Stimulated activated CD4-positive, alpha-beta T cell treated with anti-CD3 and anti-CD28 coated beads, TNF-alpha, amount 100 ng/mL, for 1 hour (primary cell): ENCODE data around the gene LRRC3B.
"Not testable (repeated sequence)": the region's sequence is repeated elsewhere in the genome, so short reads cannot be mapped to it uniquely, and the experiment has no call there.

Experiments
- DNase-seq, 3 donors: peaks; one replicate each; pipeline ENCODE4 v3.0.0-alpha.2; 2020; ENCODE audit warnings: low read depth in 3 of 3, low spot score in 1 of 3

The LRRC3B gene, protein sequence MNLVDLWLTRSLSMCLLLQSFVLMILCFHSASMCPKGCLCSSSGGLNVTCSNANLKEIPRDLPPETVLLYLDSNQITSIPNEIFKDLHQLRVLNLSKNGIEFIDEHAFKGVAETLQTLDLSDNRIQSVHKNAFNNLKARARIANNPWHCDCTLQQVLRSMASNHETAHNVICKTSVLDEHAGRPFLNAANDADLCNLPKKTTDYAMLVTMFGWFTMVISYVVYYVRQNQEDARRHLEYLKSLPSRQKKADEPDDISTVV

DNA sequence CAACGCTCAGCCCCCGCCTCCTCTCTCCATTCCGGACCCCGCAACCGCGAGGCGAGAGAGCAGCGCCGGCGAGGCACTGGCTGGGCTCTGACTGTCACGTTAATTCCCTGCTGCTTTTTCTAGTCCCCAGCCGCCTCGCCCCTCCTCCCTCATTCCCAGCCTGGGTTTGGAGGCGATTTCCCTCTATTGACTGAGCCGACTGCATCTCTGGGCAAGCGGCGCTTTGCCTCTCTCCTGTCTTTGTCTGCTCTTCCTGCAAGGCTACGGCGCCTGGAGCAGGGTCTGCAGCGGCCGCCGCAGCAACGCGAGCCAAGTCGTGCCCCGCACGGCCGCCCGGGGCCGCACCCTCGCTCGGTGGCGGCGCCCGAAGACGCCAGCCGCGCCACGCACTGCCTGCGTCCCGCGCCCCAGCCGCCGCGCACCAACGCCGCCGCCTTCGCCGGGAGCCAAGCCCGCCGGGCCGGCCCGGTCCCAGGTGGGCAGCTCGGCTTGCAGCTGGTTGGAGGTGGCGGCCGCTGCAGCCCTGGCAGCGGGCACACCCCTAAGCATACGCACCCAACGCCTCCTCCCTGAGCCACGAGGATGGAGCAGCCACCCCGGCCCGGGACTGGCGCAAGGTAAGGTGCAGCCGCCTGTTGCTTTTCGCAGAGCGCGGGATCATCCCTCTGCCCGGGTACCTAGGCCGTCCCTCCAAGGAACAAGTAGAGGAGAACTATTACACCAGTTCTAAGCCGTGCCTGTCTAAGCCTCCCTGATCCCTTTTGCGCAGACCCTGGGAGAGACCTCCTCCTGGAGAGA is at the start of gene LRRC3B:
Gene LRRC3B, plus strand, starts transcription at position 152 of the 798 bp plus-strand sequence. CDS start 86,901 bp downstream, outside the sequence.
- DNase-seq, result no peak

DNA sequence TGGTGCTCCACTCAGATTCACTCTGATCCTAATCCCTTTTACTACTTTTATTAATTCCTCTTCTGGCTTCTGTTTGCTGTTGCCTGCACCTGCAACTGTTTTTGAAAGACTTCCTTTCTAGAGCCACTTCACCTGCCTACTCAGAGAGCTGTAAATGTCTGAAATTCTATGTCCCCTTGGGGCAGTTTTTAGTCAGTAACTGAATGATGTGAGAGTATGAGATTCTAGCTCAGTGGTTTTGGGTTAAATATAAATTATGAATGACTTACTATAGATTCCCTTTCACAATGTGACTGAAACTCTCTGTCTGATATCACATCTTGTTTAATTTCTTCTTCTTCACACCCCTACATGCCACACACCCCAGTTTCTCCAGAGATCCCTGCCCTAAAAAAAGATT is 47.8 kb upstream of the LRRC3B start:
- no peak for DNase-seq

DNA sequence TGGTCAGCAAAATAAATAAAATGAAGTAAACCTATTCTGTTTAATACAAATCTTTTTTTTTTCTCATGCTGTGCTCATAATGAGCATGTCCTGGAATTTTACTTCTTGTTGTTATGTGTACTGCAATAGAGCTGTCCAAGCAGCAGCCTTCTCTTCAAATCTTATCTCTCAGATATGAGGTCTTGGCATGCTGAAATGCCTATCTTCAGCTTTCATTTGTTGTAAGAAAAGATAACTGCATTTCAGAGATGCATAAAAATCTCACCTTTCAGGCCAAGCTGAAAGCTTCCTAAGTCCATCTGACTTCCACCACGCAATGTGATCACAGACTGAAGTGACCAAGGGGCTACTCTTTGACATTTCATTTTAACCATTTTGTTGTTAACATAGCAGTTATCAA is 43.5 kb upstream of the LRRC3B start:
- DNase-seq, result no peak

DNA sequence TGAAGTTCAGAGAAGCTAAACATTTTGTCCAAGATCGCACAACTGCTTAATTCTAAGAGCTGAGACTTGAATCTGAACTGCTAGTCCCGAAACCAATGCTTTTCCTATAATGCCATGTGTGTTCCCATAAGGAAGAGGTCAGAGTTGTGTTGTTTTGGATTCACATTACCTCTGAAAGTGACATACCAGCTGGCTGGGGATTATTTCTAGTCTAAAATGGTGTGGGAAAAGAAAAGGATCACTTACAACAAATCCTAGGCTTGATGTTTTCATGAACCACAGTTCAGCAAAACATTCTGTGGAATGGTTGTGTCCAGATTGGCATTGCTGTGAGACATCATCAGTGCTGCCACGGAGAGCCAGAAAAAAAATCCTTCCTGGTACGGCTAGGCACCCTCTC is 35.0 kb upstream of the LRRC3B start:
- DNase-seq, result no peak

DNA sequence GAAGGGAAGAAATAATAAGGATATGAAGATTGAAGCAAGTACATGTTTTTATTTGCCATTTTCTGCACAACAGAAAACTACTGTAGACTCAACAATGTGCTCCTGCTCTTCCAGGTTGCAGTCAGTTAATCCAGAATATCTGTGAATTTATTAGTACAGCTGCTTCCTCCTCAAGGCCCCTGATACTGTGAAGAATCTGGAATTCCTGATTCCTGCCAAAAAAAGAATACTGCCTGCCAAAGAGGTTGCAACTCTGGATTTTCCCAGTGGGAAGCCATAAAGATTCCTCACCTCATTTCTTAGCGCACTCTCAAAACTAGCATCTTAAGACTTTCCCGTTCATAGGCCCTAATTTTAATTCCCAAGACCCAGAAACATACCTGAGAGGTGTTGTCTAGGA is 33.6 kb upstream of the LRRC3B start:
- DNase-seq, result no peak

DNA sequence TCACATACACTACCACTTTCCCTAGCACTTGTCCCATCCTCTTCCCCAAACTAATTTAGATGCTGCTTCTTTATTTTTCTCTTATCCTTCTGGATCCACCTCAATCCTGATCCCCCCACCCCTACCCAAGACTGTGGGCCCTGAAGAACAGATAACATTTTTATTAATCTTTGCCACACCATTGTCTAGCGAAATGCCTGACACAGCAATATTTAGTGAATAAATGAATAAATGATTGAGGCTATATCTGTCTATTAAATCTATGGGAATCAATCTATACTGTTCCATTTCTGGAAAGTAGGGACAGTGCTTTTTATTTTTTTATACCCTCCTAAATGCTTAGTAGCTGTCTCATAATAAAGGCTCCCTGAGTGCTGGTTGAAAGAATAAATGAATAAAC is 32.9 kb upstream of the LRRC3B start:
- DNase-seq, result no peak

DNA sequence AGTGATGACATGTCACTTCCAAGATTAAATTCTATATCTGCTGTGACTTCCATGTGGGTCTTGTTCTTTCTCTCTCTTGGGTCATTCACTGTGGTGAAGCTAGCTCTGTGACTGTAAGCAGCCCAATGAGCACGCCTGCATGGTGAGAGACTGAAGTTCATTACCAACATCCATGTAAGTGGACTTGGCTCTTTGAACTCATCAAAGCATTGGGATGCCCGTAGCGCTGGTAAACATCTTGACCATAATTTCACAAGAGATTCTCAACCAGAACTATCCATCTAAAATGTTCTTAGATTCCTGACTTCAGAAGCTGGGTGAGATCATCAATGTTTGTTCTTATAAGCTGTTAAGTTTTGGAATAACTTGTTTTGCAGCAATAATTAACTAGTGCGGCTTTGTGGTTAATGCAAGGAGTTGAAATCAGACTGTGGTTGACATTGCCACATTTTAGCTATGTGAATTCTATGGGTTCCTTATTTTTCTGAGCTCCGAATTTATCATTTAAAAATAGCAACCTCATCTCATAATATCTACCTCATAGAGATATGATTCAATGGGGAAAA is 31.6 kb upstream of the LRRC3B start:
- DNase-seq, result no peak

DNA sequence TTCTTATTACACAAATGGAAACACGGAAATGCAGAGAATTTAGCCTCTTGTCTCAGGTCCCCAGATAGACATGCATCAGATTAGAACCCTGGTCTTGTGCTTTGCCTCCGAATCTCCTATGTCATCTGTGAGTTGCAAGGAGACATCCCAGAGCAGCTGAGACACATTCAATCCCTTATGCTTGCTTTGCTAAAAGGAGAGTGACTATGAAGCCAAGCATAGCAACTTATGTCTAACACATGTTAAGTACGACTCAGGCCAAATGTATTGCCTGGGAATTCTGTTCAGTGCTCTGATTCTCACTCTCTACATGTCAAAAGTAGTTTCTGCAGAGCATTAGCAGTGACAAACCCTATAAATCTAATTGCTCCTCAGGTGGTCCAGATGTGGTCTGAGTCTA is 30.6 kb upstream of the LRRC3B start:
- no peak for DNase-seq

DNA sequence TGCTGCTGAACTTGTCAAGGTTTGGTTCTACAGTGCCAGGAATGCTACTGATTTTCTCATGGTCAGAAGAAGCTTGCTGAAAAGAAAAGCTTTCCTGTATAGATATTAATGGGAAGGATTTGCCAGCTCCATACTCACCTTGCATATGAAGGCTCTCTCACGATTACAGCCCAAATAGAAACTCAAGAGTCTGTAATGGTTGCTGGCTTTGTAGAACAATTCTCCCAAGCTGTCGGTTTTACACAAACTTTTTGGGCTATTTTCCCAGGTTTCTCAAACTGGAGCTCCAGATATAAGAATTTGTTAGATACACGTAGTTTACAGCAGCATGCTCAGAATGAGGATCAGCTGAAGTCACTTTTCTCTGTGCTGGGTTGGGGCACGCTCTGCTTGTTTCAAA is 30.1 kb upstream of the LRRC3B start:
- DNase-seq, result no peak

DNA sequence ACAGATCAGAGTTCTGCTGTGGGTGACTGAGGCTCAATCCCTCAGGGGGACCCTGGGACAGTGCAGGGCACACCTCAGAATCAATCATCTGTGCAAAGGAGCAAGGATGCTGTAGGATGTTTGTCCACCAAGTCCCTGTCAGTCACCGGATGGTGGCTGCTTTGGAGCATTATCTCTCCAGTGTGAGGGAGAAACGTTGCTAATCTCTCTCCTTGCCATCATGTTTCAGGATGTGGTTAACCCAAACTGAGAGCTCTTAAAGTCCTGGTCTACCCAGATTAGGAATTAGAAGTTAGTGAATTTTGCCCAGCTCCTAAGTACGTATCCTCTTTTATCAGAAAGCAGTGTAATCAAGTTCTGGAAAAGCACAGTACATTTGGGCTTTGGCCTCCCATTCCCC is 26.2 kb upstream of the LRRC3B start:
- DNase-seq, result no peak

DNA sequence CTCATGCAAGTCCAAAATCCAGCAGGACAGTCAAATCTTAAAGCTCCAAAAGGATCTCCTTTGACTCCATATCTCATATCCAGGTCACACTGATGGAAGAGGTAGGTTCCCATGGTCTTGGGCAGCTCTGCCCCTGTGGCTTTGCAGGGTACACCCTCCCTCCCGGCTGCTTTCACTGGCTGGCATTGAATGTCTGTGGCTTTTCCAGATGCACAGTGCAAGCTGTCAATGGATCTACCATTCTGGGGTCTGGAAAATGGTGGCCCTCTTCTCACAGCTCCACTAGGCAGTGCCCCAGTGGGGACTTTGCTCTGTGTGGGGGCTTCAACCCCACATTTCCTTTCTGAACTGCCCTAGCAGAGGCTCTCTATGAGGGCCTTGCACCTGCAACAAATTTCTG is 19.3 kb upstream of the LRRC3B start:
- not testable (repeated sequence) for DNase-seq

DNA sequence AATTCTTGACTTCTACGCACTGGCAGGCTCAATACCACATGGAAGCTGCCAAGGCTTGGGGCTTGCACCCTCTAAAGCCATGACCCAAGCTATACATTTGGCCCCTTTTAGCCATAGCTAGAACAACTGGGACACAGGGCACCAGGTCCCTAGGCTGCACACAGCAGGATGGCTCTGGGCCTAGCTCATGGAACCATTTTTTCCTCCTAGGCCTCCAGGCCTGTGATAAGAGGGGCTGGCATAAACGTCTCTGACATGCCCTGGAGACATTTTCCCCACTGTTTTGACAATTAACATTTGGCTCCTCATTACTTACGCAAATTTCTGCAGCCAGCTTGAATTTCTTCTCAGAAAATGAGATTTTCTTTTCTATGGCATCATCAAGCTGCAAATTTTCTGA is 18.8 kb upstream of the LRRC3B start:
- DNase-seq, result not testable (repeated sequence)

DNA sequence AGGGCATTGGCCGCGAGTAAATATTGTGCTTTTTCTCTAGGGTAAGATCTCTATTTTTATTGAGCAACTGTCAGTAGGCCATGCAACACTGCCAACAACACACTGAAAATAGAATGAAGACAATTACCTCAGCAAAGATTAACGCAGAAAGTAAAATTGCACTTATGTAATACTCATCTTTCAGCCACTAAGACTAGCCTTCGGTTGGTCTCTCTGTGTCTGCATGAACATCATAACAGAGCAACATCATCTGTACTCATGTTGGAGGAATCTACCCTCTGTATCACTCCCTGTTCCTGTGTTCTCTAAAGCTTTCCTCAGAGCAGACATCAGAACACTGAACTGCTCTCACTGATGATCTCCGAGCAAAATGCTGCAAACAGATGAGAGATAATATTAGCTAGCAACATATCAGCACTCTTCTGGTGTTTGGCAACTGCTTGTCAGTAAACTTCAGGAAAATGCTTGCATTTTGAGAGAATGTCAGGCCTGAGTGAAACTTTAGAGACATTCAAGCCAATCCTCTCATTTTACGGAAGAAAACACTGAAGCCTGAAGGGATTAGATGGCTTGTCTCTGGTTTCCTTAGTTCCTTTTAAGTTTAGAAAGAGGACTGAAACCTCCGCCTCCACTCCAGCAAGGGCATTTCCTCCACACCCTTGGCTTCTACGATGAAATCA is 8.4 kb upstream of the LRRC3B start:
- no peak for DNase-seq

DNA sequence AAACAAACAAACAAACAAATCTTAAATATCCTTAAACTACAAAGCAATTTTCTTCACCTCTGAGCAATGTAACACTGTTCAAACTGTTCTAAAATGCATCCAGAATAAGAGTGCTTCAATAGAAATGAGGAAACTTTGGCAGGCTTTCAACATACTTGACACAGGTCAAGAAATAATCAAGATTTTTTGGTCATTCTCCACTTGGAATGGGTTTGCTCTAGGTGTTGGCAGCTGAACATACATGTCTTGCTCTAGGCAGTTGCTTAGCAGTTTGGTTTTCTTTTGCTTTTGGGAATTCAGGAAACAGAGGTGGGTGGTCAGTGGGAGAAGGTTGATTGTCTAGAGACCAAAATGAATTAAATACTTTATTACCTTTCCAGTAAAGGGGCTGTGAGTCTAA is 1.4 kb upstream of the LRRC3B start:
- DNase-seq, result no peak

DNA sequence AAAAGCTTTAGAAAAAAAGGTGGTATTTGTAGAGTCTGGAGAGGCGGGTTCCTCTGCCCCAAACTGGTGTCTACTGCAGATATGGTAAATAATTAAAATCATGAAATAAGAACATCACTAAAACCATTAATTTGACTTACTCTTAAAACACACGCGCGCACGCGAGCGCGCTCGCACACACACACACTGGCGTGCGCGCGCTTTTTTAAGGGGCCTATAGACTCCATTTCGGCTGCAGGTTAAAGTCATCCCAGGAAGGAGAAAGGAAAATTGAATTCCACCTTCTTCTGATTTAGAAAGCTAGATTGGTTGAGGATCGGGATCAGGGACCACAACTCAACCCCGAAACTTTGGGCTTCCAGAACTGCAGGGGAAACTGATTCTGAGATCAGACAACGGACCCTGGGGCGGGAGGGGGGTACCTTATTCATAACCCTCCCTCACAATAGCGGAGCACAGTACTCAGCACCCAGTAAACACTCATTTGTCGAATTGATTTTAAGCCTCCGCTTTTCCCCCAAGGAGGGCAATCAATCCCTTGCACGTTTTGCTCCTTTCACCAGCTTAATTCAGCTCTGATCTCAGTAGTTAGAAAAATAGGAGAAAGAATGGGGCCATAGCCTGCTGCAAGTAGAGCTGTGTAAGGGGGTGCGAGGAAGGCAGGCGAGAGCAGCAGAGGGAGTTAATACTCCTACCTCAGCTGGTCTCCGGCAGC is 509 bp upstream of the LRRC3B start:
- DNase-seq, result no peak

DNA sequence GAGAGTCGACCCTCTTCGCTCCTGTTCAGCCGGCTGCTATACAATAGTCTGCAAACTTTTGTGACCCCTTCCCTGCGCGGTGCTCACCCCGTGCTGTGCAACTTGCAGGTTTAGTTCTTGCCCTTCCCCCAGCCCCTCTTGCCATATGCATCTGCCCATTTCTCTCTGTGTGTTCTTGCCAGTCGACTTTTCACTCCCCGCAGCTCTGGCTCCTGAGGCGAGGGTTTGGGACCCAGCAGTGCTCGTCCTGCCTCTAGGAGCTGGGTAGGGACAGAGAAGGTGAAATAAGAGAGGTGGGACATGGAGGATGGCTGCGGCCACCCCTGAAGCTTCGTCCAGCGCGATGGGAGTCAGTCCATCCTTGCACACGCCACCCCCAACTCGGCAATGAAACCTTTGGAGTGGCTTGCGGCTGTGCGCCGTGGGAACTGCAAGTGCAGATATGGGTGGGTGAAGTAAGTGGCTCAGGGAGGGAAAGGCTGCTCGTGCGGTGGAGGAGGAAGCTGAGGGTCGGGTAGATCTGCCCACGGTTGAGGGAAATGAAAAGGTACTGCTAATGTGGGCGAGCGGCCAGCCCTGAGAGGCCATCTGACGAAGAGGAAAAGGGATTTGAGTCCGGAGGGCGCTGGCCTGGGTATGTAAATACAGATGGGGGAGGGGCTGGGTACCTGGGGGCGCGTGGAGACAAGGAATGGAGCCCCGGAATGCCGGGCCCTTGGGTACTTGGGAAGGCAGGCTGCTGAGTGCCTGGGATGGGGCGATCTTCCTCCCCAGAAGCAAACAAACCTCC is 1.0 kb downstream of the LRRC3B start:
- no peak for DNase-seq

DNA sequence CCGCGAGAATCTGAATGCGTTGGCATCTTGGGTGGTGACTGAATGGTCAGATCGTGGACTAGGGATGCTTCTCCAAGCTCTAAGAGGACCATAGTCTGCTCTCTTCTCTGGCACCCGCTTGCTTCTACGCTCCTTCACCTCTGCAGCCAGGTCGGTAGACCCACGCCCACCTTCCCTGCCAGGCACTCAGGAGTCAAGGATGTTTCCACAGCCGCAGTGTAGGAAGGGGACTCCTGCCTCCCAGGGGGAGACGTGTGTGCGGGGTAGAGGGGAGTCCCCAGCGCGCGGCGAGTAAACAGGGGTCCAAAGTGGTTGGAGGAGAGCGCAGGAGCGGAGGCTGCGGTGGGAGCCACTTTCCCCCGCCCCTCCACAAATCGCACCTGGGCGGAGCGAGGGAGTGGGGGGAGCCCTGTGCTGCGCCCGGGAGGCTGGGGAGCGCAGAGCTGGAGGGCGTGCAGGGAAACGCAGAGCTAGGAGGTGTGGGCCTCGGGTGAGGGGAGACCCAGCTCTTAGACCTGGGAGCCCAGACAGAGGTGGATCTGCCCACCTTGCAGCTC is 1.7 kb downstream of the LRRC3B start:
- DNase-seq, result no peak

DNA sequence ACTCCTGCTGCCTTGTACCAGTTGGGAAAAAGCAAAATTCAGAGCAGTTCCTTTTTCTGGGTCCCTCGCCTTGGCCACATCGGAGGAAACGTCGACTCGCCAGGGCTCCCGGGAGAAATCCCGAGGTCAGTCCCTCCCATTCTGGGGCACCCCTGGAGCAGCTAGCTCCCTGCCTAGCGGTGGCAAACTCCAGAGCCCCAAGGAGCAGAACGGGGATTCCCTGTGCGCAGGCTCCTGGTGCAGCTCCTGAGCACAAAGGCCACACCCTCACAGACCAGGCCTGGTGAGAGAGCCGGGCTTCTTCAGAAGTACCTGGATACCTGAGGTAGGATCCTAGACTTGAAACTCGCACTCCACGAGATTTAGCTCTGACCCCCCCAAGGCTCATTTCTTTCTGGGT is 2.6 kb downstream of the LRRC3B start:
- DNase-seq, result no peak

DNA sequence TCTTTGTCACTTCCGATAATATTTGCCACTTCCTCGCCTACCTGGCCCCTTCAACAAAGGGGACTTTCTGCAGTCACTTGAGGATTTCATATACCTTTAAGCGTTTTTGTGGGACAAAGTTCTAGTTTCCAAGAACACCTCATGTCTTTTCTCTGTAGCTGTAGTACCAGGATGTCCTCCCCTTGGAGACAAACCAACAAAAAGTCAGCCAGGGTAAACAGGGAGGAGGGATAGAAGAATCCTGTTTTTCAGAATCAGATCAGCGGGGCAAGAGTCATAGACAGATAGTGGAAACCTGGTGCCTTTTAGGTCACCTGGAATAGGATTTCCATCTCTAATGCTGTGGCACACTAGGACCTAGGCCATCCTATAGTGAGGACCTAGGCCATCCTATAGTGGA is 4.5 kb downstream of the LRRC3B start:
- DNase-seq, result no peak

DNA sequence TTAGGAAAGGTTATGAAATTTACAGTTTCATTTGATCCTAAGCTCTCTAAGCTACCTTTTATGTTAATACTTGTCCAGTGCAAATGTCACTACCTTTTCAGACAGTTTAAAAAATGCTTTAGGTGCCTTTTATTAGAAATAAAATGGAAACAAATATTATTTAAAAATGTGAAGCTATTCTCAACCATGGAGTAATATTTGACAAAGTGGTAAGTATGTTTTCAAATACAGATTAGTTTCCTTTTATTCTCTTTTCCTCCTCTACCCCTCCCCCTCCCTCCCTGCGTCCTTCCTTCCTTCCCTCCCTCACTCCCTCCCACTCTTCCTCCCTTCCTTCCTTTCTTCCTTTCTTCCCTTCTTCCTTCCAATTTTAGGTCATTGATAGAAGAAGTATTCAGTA is 6.3 kb downstream of the LRRC3B start:
- DNase-seq, result no peak
